Endothelial cell of umbilical vein (primary cell): ENCODE data around the gene LITAF. TPM values are rescaled to one million over a fixed set of nuclear protein-coding genes. Genes with fewer than 3 reads are reported as not detected.

ENCODE experiments used
- BruUV-seq: library from RNA; stranded (reverse); fragments of 400-500 nt; replicated peaks from 2 replicates; lab custom pipeline; 2021; lab: Mats Ljungman, UMichigan
- CTCF ChIA-PET: fragments of 300-600, 350-600 bp; sonication (Branson Sonifier 250); formaldehyde crosslinking; loops from one replicate; lab custom pipeline; 2021; ENCODE audit warnings: antibody characterized with exemption, inconsistent platforms; lab: Charles Lee
- POLR2A ChIA-PET: fragments of 300-600, 350-600 bp; sonication (Branson Sonifier 250); formaldehyde crosslinking; loops from one replicate; lab custom pipeline; 2021; ENCODE audit warnings: antibody characterized with exemption, inconsistent platforms; lab: Charles Lee
- DNase-seq: peaks from one replicate; pipeline ENCODE4 v3.0.0-alpha.2; 2011; ENCODE audit warnings: low read depth, low spot score
- FAIRE-seq: peaks from 2 replicates; lab custom pipeline; 2011; peaks lifted over from hg19 to GRCh38; lab: Jason Lieb, UNC
- H2AFZ ChIP-seq: 2 replicates; pipeline ENCODE4 v1.6.0; 2012; ENCODE audit warnings: low read depth, low read length, control low read depth, inconsistent platforms
- H3K27ac ChIP-seq: 2 replicates; pipeline ENCODE4 v1.5.1; 2011; ENCODE audit warnings: low read depth, mild to moderate bottlenecking, control low read depth, low read length, moderate library complexity; ENCODE audit not compliant: insufficient read depth
- H3K27me3 ChIP-seq, 2 experiments: 2 replicates each; pipeline versions ENCODE4 v1.6.0 to v1.6.1; 2011; ENCODE audit warnings: low read length in 2 of 2, mixed read lengths in 1 of 2; ENCODE audit not compliant: control insufficient read depth in 2 of 2, insufficient read depth in 2 of 2
- H3K36me3 ChIP-seq, 2 experiments: 2 replicates in 1 of 2; 3 replicates in 1 of 2; pipeline ENCODE4 v1.5.1; 2011; ENCODE audit warnings: low read length in 2 of 2, mild to moderate bottlenecking in 1 of 2, moderate library complexity in 1 of 2; ENCODE audit not compliant: control insufficient read depth in 2 of 2, insufficient read depth in 2 of 2; ENCODE audit errors: extremely low read depth in 1 of 2
- H3K4me1 ChIP-seq: 3 replicates; pipeline ENCODE4 v1.5.1; 2011; ENCODE audit warnings: mild to moderate bottlenecking, low read length; ENCODE audit not compliant: control insufficient read depth, insufficient read depth; ENCODE audit errors: extremely low read depth
- H3K4me2 ChIP-seq: 2 replicates; pipeline ENCODE4 v1.6.1; 2011; ENCODE audit warnings: low read length, control low read depth, mixed read lengths; ENCODE audit not compliant: insufficient read depth
- H3K4me3 ChIP-seq, 3 experiments: fragments of 200-600 bp in 1 of 3; sonication (generic), shearing (Covaris generic) in 1 of 3; replicated peaks in 1 of 3; 2 replicates each; pipeline ENCODE4 v1.5.1; 2011 to 2016; ENCODE audit warnings: control low read depth in 3 of 3, low read length in 3 of 3, mild to moderate bottlenecking in 2 of 3, inconsistent platforms in 1 of 3, low read depth in 1 of 3, moderate library complexity in 1 of 3; ENCODE audit not compliant: insufficient read depth in 1 of 3
- H3K79me2 ChIP-seq: 2 replicates; pipeline ENCODE4 v1.6.0; 2012; ENCODE audit warnings: low read length, inconsistent platforms; ENCODE audit not compliant: control insufficient read depth, insufficient read depth
- H3K9ac ChIP-seq: replicated peaks from 2 replicates; pipeline ENCODE3; 2011; ENCODE audit warnings: low read length, control low read depth; ENCODE audit not compliant: insufficient read depth; ENCODE audit errors: extremely low read depth
- H3K9me1 ChIP-seq: replicated peaks from 3 replicates; pipeline ENCODE4 v1.6.0; 2011; ENCODE audit warnings: mild to moderate bottlenecking, low read length; ENCODE audit not compliant: control insufficient read depth, insufficient read depth; ENCODE audit errors: extremely low read depth
- H3K9me3 ChIP-seq: replicated peaks from 2 replicates; pipeline ENCODE4 v1.5.1; 2012; ENCODE audit warnings: low read length, inconsistent platforms; ENCODE audit not compliant: control insufficient read depth, insufficient read depth
- H4K20me1 ChIP-seq: replicated peaks from 2 replicates; pipeline ENCODE3; 2011; ENCODE audit warnings: mild to moderate bottlenecking, low read length; ENCODE audit not compliant: control insufficient read depth, insufficient read depth; ENCODE audit errors: extremely low read depth
- EZH2 ChIP-seq: IDR thresholded peaks from 2 replicates; pipeline ENCODE4 v1.6.1; 2012; ENCODE audit warnings: borderline replicate concordance, low read depth, mild to moderate bottlenecking, moderate library complexity, low read length, inconsistent platforms; ENCODE audit not compliant: severe bottlenecking
- FOS ChIP-seq: IDR thresholded peaks from 2 replicates; pipeline ENCODE4 v1.6.1; 2011; ENCODE audit warnings: mild to moderate bottlenecking, low read length, moderate library complexity, borderline replicate concordance; ENCODE audit not compliant: insufficient read depth
- GATA2 ChIP-seq: IDR thresholded peaks from 2 replicates; pipeline ENCODE4 v1.7.0; 2011; ENCODE audit warnings: low read depth, mild to moderate bottlenecking, moderate library complexity, mixed read lengths, low read length; ENCODE audit not compliant: insufficient read length, insufficient read depth
- JUN ChIP-seq: IDR thresholded peaks from 2 replicates; pipeline ENCODE4 v1.6.1; 2011; ENCODE audit warnings: borderline replicate concordance, low read depth; ENCODE audit not compliant: insufficient read length, insufficient read depth
- MYC ChIP-seq: IDR thresholded peaks from one replicate; pipeline ENCODE4 v1.6.1; 2011; ENCODE audit warnings: mild to moderate bottlenecking, low read depth, low read length
- POLR2A ChIP-seq: IDR thresholded peaks from 2 replicates; pipeline ENCODE4 v1.6.1; 2012; ENCODE audit warnings: low read depth, mild to moderate bottlenecking, control low read depth, low read length
- POLR2AphosphoS5 ChIP-seq: IDR thresholded peaks from 2 replicates; pipeline ENCODE4 v1.6.1; 2012; ENCODE audit warnings: low read depth, mild to moderate bottlenecking, control low read depth, low read length, moderate library complexity; ENCODE audit not compliant: insufficient read depth
- dilution Hi-C: fragments of 300-500 bp; cut with MboI; formaldehyde crosslinking; loops from one replicate; pipeline ENCODE4 v1.15.0; 2019; ENCODE audit warnings: low sequenced_read_pairs; ENCODE audit not compliant: extremely low pct_ligation_motif_present
- intact Hi-C: fragments of 100-400 bp; cut with micrococcal nuclease; formaldehyde crosslinking; loops from one replicate; pipeline ENCODE4 v1.10.0; 2022
- polyA plus RNA-seq, 4 experiments: library from polyadenylated mRNA; depleted of rRNA in 3 of 4; stranded (reverse) in 3 of 4; unstranded in 1 of 4; fragments of >200 nt; gene quantifications; 2 replicates each; pipeline versions ENCODE4 v1.2.1 to v1.2.3, GENCODE V29; 2011 to 2012; ENCODE audit warnings: missing spikeins in 1 of 4
- total RNA-seq: library from RNA; stranded (reverse); gene quantifications from 2 replicates; pipeline ENCODE4 v1.2.3, GENCODE V29; 2021
- TF ChIP-seq, protein P1 (sequence below): IDR thresholded peaks from 2 replicates; pipeline ENCODE4 v1.6.1; 2011; ENCODE audit not compliant: insufficient read depth, insufficient read length
- TF ChIP-seq, protein P2 (sequence below), 2 donors: IDR thresholded peaks; 1 replicate in 1 of 2; 2 replicates in 1 of 2; pipeline ENCODE4 v1.5.1; 2011; ENCODE audit warnings: low read length in 2 of 2, mild to moderate bottlenecking in 2 of 2, moderate library complexity in 2 of 2, control low read depth in 1 of 2, inconsistent platforms in 1 of 2, low read depth in 1 of 2; ENCODE audit not compliant: insufficient read depth in 1 of 2; ENCODE audit errors: extremely low read depth in 1 of 2

LITAF gene
- total and polyA plus RNA-seq, 2 donors (not counting 3 experiments of a cell fraction or from before 2014, with no cell fraction given), result 15.2 to 27.2 TPM

DNA sequence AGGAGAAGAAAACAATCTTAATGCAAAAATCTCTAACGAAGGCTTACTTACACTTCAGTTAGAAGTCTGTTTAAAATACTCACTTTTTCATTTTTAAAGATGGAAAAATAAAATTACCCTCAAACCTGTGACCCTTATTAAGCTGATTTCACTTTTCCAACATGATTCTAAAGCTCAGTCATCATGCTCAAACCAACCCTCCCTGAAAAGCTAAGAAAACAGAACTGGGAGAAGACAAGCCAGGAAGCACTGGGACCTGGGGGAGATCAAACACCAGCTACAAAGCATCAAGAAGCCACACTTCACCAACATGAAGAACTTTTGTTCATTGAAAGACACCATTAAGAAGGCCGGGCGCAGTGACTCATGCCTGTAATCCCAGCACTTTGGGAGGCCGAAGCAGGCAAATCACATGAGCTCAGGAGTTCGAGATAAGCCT lies 88.8 kb downstream of the LITAF start:
- Histone ChIP-seq H3K9ac (peak overlapping the region; percentile 11), H2AFZ (peak overlapping the region; percentile 45), H3K4me2 (no peak overlapping the region), H3K36me3 (no peaks in the 10 kb centered on the region), H3K27me3 (no peaks in the 10 kb centered on the region), H4K20me1 (no peaks in the 10 kb centered on the region), H3K79me2 (no peaks in the 10 kb centered on the region), H3K27ac (peak overlapping the region; percentile 52), H3K4me1 (peaks cover 35% of the 10 kb centered on the region), H3K9me3 (no peaks in the 10 kb centered on the region), H3K9me1 (no peaks in the 10 kb centered on the region), H3K4me3 (no peak overlapping the region)
- TF ChIP-seq, protein P1, sequence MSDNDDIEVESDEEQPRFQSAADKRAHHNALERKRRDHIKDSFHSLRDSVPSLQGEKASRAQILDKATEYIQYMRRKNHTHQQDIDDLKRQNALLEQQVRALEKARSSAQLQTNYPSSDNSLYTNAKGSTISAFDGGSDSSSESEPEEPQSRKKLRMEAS, result no peak
- no peak for TF ChIP-seq MYC
- no peak for TF ChIP-seq GATA2
- no peak for TF ChIP-seq FOS
- no peak for TF ChIP-seq EZH2
- TF ChIP-seq, protein P2, sequence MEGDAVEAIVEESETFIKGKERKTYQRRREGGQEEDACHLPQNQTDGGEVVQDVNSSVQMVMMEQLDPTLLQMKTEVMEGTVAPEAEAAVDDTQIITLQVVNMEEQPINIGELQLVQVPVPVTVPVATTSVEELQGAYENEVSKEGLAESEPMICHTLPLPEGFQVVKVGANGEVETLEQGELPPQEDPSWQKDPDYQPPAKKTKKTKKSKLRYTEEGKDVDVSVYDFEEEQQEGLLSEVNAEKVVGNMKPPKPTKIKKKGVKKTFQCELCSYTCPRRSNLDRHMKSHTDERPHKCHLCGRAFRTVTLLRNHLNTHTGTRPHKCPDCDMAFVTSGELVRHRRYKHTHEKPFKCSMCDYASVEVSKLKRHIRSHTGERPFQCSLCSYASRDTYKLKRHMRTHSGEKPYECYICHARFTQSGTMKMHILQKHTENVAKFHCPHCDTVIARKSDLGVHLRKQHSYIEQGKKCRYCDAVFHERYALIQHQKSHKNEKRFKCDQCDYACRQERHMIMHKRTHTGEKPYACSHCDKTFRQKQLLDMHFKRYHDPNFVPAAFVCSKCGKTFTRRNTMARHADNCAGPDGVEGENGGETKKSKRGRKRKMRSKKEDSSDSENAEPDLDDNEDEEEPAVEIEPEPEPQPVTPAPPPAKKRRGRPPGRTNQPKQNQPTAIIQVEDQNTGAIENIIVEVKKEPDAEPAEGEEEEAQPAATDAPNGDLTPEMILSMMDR (IDR thresholded peaks at IDR 0.05; ENCODE audit: extremely low read depth in 1 of 2, insufficient read depth in 1 of 2, low read depth in 1 of 2, low read length in 2 of 2), result no peak
- no peak for TF ChIP-seq POLR2A
- TF ChIP-seq JUN, result no peak
- no peak for TF ChIP-seq POLR2AphosphoS5
- intact Hi-C loops (loop anchor here (1.0 to 5.0 kb wide), 3 partner anchors 13 to 91 kb away; partner anchors contain the start of gene LITAF), dilution Hi-C loops (no loop called here)
- FAIRE-seq (peak; percentile 62), DNase-seq (peak; percentile 44)
- BruUV-seq, result TSS peak; percentile 27
- CTCF ChIA-PET, result interaction anchor here (0.7 to 2.3 kb wide), 6 partner anchors 19 to 102 kb away, joined by 3 to 19 read pairs (median 5); no protein-coding TSS in a partner anchor
- POLR2A ChIA-PET, result interaction anchor here (0.6 kb wide), 1 partner anchor 147 kb away, joined by 6 read pairs; no protein-coding TSS in a partner anchor

Other genes with a start within 250 kb of the LITAF start
- gene RMI2, start 241.5 kb downstream of the LITAF start, total RNA-seq, result 7.7 and 11.1 TPM in 2 replicates
- gene RMI2, start 241.5 kb downstream of the LITAF start, polyA plus RNA-seq, result 3.3 and 5.3 TPM in 2 replicates
- gene SNN, start 81.5 kb upstream of the LITAF start, total RNA-seq, result 20.7 and 24.1 TPM in 2 replicates
- 17.7 and 19.1 TPM in 2 replicates for gene SNN, start 81.5 kb upstream of the LITAF start, polyA plus RNA-seq
- 37.1 and 42.5 TPM in 2 replicates for gene TXNDC11, start 155.9 kb upstream of the LITAF start, total RNA-seq
- 66.0 and 66.8 TPM in 2 replicates for gene TXNDC11, start 155.9 kb upstream of the LITAF start, polyA plus RNA-seq
- gene ZC3H7A, start 210.3 kb upstream of the LITAF start, total RNA-seq, result 73.9 and 78.0 TPM in 2 replicates
- gene ZC3H7A, start 210.3 kb upstream of the LITAF start, polyA plus RNA-seq, result 32.6 and 44.1 TPM in 2 replicates